HG02610 (cell line): ENCODE measurements around the gene APH1A.
A peak's percentile ranks its signal among the peaks of the same experiment; 100 is the strongest.
"Not testable (repeated sequence)": the region's sequence is repeated elsewhere in the genome, so short reads cannot be mapped to it uniquely, and the experiment has no call there.

Experiments used
- ATAC-seq: cut with Tn5 transposase; IDR thresholded peaks from one replicate; pipeline ENCODE4 v1.9.1; 2021; ENCODE audit warnings: mild to moderate bottlenecking, moderate library complexity; ENCODE audit not compliant: unreplicated experiment

APH1A gene

GRCh38 chr1:150268705-150269403, at the start of gene APH1A:
TSS of gene APH1A (minus strand) at chr1:150269016. CDS start at chr1:150268810, 206 bp downstream.
- ATAC-seq = peak; percentile 85

GRCh38 chr1:150314691-150315090, 45.9 kb upstream of the APH1A start:
- ATAC-seq = not testable (repeated sequence)

GRCh38 chr1:150311762-150312161, 42.9 kb upstream of the APH1A start:
- no peak for ATAC-seq

GRCh38 chr1:150309758-150310508, 41.1 kb upstream of the APH1A start:
- no peak for ATAC-seq

- ATAC-seq = not testable (repeated sequence)
These were observed 39.8 kb upstream of the APH1A start for GRCh38 chr1:150308585-150308984.

- no peak for ATAC-seq
These were observed 34.1 kb upstream of the APH1A start for GRCh38 chr1:150302902-150303301.

DNA sequence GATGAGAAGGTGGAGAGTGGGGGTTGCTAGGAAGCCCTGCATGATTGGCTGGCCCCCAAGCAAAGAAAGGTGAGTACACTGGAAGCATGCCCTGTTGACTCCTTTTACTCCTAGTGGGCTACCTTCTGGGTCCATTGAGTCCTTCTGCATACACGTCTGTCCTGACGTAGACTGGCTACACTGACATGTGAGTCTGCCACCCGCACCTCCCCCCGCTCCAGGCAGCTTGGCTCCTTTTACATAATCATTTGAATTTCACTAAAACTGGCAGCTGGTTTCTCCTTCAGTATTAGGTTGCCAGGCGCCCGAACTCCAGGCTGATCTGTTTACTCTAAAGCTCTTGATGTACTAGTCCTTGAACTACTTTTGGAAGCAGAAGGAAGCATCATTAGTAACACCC, 33.5 kb upstream of the APH1A start:
- ATAC-seq = no peak

- no peak for ATAC-seq
These were observed 30.9 kb upstream of the APH1A start for GRCh38 chr1:150299716-150300115.

- ATAC-seq = no peak
These were observed 26.7 kb upstream of the APH1A start for GRCh38 chr1:150295476-150295875.

GRCh38 chr1:150293433-150294253, 24.8 kb upstream of the APH1A start, which contains the start of gene MRPS21:
TSS of gene MRPS21 (plus strand) at chr1:150293861. CDS start at chr1:150294367, 506 bp downstream.
- ATAC-seq = peak; percentile 98

DNA sequence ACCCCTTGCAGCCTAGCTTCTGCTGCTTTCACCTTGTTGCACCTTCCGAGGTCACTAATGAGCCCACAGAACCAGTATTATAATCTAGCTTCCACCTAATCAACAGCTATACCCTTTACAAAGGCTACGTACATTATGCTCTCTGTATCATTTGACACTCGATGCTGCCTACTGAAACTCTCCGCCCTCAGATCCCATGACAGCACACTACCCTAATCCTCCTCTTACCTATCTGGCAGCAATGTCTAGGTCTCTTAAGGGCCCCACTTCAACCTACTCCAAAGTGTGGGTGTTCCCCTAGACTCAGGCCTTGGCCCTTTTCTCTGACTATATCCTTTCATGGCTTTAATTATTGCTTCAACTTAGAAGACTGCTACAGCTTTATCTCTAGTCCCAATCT, 20.0 kb upstream of the APH1A start:
- no peak for ATAC-seq

DNA sequence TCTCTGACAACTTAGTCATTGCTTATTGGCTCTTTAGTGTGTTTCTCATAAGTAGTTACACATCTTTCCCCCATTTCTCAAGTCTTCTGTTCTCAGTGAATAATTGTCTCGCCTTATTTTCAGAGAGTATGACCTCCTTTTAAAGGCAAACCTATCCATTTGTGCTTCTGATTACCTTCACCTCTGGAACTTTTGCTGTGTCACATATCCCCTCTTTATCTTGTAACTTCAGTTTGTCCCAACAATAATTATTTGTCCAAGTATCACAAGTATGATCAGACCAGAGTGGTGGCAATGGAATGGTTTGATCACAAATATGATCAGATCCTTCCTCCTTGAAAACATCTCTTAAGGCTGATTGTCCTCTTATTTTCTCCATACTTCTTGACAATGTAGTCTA, 19.6 kb upstream of the APH1A start:
- ATAC-seq = no peak

GRCh38 chr1:150283260-150283659, 14.4 kb upstream of the APH1A start:
- no peak for ATAC-seq

DNA sequence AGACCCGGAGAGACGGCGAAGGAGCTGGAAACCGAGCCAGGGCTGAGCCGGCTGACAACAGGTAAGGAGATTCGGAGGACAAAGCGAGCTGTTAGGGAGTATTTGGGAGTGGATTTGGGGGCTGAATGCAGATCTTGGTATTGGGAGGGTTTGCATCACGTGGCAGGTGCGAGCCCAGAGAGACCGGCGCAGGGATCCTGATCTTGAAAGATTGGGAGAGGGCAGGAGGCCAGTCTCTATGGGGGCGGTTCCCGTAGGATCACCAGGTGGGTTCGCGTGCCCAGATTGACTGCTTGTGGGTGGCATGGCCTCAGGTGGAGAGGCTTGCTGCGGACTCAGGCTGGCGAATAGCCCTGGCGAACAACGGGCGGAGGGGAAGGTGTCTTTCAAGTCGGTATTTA, 13.7 kb upstream of the APH1A start:
- ATAC-seq = peak; percentile 5

DNA sequence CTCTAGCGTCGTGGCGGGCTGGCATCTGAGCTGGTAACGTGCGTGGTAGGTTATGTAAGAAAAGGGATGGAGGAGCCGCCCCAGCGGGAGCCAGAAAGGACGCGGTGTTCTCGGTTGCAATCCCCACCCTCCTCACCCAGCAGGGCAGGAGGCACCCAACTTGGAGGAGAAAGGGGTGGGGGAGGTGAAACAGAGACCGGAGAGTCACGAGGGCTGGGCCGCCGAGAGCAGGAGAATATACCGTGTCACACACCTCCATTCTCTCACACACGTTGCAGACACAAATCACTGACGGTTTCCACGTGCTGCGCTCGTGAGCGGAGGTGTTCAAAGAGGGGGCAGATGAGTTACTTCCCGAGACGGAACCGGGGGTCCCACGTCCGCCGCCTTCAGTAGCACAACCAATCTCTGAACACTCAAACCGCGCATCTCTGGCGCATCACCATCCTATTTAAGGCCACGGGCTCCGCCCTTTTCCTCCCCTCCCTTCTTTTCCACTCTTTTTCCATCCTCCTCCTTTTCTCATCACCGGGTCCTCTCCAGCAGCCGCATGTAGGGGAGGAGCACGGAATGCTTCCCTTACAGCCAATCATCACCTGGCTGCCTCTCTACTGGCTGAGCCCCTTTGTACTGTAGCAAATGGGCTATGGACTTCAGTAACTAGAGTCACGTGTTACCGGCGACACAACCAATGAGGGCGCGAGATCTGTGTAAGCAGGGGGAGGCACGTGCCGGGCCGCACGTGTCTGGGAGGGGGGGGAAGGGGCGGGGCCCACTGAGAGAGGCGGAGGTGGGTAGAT, 13.1 kb upstream of the APH1A start, which contains the start of gene CIART:
Gene CIART (plus strand): TSS at position 797 of the 800 bp plus-strand sequence. CDS start 714 bp downstream, outside the sequence.
- ATAC-seq = peak; percentile 78

DNA sequence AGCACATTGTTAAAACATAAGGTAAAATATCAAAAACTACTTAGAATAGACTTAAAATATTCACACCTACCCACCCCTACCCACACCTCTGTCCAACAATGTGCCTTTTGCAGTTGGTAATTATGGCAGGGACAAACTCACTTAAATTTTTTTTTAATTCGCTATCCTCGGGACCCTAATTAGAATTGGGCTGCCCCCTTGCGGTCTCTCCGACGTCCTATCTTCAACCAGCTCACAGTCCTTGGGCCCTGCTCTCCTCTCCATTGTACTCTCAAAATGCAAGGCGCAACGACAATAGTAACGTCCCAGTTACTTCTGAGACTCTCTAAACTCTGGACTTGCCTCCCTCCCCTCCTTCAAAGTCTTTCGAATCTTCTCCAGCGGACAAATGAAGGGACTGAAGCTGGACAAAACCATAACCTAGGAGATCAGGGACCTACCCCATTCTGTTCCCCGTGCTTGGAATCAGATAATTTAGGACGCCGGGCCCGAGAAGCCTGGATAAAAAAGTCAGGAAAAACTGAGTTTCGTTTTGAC, 12.5 kb upstream of the APH1A start:
- ATAC-seq = no peak

- no peak for ATAC-seq
These were observed 11.4 kb upstream of the APH1A start for GRCh38 chr1:150280138-150280707.

DNA sequence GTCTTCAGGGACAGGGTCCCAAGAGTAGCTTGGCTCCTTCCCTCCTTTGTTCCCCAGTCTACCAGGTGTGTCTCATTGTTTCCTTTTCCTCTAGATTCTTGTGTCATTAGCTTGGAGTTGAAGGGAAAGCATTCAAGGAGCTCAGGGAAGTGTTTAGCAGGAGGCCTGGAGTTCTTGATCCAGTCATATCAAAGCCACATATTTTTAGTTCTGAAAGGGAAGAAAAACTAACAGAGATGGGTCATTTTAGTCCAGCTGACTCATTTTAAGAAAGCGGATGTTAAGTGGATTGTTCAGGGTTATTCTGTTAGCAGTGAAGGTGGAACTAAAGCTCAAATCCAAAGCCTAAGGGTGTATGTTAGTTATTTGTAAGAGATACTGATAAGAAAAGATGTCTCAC, 4.5 kb upstream of the APH1A start:
- no peak for ATAC-seq

- no peak for ATAC-seq
These were observed 2.6 kb upstream of the APH1A start for GRCh38 chr1:150271291-150271959.
